HepG2 (cell line): ENCODE measurements around the gene COLEC12. TPM values are rescaled to one million over a fixed set of nuclear protein-coding genes. Genes with fewer than 3 reads are reported as not detected.

Experiments used
- ATAC-seq: fragments of 200-7000 bp; cut with Tn5 transposase; 3 replicates; pipeline ENCODE4 v1.9.1; 2020; ENCODE audit warnings: mild to moderate bottlenecking, moderate library complexity
- BruUV-seq: library from RNA; stranded (reverse); fragments of 400-500 nt; replicated peaks from 2 replicates; lab custom pipeline; 2021; lab: Mats Ljungman, UMichigan
- CTCF ChIA-PET: fragments of 300-600 bp; formaldehyde crosslinking; extraction: SDS; loops from one replicate; lab custom pipeline; 2021; ENCODE audit warnings: low total read pairs, inconsistent platforms, low intra/inter-chr PET ratio; lab: Yijun Ruan, JAX
- POLR2A ChIA-PET: fragments of 350-600 bp; sonication (Branson Sonifier 250); formaldehyde crosslinking; loops from one replicate; lab custom pipeline; 2020; ENCODE audit warnings: antibody characterized with exemption, inconsistent platforms; lab: Yijun Ruan, JAX
- DNase-seq: peaks from one replicate; pipeline ENCODE4 v3.0.0-alpha.2; 2015; ENCODE audit warnings: low spot score
- FAIRE-seq: peaks from 3 replicates; lab custom pipeline; 2011; peaks lifted over from hg19 to GRCh38; lab: Jason Lieb, UNC
- H2AFZ ChIP-seq: one replicate; pipeline ENCODE4 v1.6.1; 2011; ENCODE audit warnings: low read length, inconsistent platforms
- H3K27ac ChIP-seq: fragments of 300-600 bp; 3 replicates; pipeline ENCODE4 v1.8.0; 2011; ENCODE audit warnings: mixed run types, mild to moderate bottlenecking, mixed read lengths, low read length, inconsistent platforms; ENCODE audit not compliant: insufficient read depth; ENCODE audit errors: extremely low read length
- H3K27me3 ChIP-seq, 2 experiments: fragments of 200-600 bp in 1 of 2; 2 replicates in 1 of 2; 3 replicates in 1 of 2; pipeline versions ENCODE4 v1.6.0 to v1.8.0; 2011; ENCODE audit warnings: low read length in 2 of 2, mild to moderate bottlenecking in 2 of 2, moderate library complexity in 2 of 2, inconsistent platforms in 1 of 2; ENCODE audit not compliant: insufficient read depth in 2 of 2, control insufficient read depth in 1 of 2
- H3K36me3 ChIP-seq, 2 experiments: fragments of 200-600 bp in 1 of 2; replicated peaks in 1 of 2; 2 replicates in 1 of 2; 3 replicates in 1 of 2; pipeline versions ENCODE4 v1.5.1 to v1.8.0; 2011; ENCODE audit warnings: low read length in 2 of 2, inconsistent platforms in 1 of 2; ENCODE audit not compliant: insufficient read depth in 2 of 2, control insufficient read depth in 1 of 2
- H3K4me1 ChIP-seq: 2 replicates; pipeline ENCODE4 v1.5.1; 2012; ENCODE audit warnings: low read length, inconsistent platforms; ENCODE audit not compliant: insufficient read depth
- H3K4me2 ChIP-seq: 2 replicates; pipeline ENCODE4 v1.6.0; 2011; ENCODE audit warnings: low read depth, low read length, inconsistent platforms
- H3K4me3 ChIP-seq, 3 experiments: fragments of 200-600 bp in 1 of 3; sonication (generic), shearing (Covaris generic) in 1 of 3; replicated peaks in 1 of 3; 2 replicates each; pipeline ENCODE4 v1.5.1; 2011 to 2016; ENCODE audit warnings: low read length in 3 of 3, inconsistent platforms in 2 of 3, low read depth in 2 of 3, mild to moderate bottlenecking in 2 of 3, control low read depth in 1 of 3, mixed read lengths in 1 of 3; ENCODE audit not compliant: insufficient read depth in 1 of 3
- H3K79me2 ChIP-seq: one replicate; pipeline ENCODE4 v1.6.1; 2011; ENCODE audit warnings: low read length, inconsistent platforms; ENCODE audit not compliant: insufficient read depth
- H3K9ac ChIP-seq: 2 replicates; pipeline ENCODE4 v1.6.0; 2011; ENCODE audit warnings: mild to moderate bottlenecking, low read depth, low read length, inconsistent platforms; ENCODE audit not compliant: insufficient read depth
- H3K9me3 ChIP-seq: 2 replicates; pipeline ENCODE4 v1.5.1; 2012; ENCODE audit warnings: mild to moderate bottlenecking, low read length
- H4K20me1 ChIP-seq: 2 replicates; pipeline ENCODE4 v1.6.0; 2011; ENCODE audit warnings: inconsistent platforms, mild to moderate bottlenecking, low read length, moderate library complexity; ENCODE audit not compliant: insufficient read depth
- CC2D1A ChIP-seq: sonication (generic); formaldehyde crosslinking; IDR thresholded peaks from 2 replicates; pipeline ENCODE4 v1.8.1; 2023; ENCODE audit warnings: mild to moderate bottlenecking, missing genetic modification reagents
- KDM4B ChIP-seq: sonication (generic); formaldehyde crosslinking; IDR thresholded peaks from 2 replicates; pipeline ENCODE4 v1.4.0; 2020; ENCODE audit warnings: missing genetic modification reagents
- KLF11 ChIP-seq: IDR thresholded peaks from 2 replicates; pipeline ENCODE4 v1.6.1; 2016; ENCODE audit warnings: missing compliant biosample characterization
- MAFK ChIP-seq, 2 experiments: IDR thresholded peaks in 1 of 2; conservative IDR thresholded peaks in 1 of 2; 2 replicates each; pipeline ENCODE4 v1.6.1; 2011; ENCODE audit warnings: improper control_type of control experiment in 2 of 2, low read length in 2 of 2
- NCOA2 ChIP-seq: sonication (generic); formaldehyde crosslinking; IDR thresholded peaks from 2 replicates; pipeline ENCODE4 v1.8.0; 2022; ENCODE audit warnings: inconsistent platforms
- NFE2L1 ChIP-seq: sonication (generic); formaldehyde crosslinking; IDR thresholded peaks from 2 replicates; pipeline ENCODE4 v1.4.0; 2020; ENCODE audit warnings: missing genetic modification reagents, mild to moderate bottlenecking, borderline replicate concordance
- POLR2A ChIP-seq, 2 experiments: IDR thresholded peaks; 2 replicates each; pipeline ENCODE4 v1.6.1; 2011; ENCODE audit warnings: low read depth in 2 of 2, low read length in 2 of 2, mild to moderate bottlenecking in 1 of 2, moderate library complexity in 1 of 2; ENCODE audit not compliant: insufficient read depth in 1 of 2
- REPIN1 ChIP-seq: sonication (generic); formaldehyde crosslinking; IDR thresholded peaks from 2 replicates; pipeline ENCODE4 v1.8.0; 2022; ENCODE audit warnings: missing genetic modification reagents, low read depth, mild to moderate bottlenecking, borderline replicate concordance
- TAF15 ChIP-seq: fragments of 200-400 bp; formaldehyde crosslinking; IDR thresholded peaks from one replicate; pipeline ENCODE4 v1.6.1; 2018; ENCODE audit warnings: mild to moderate bottlenecking, low read depth, low read length; ENCODE audit not compliant: poor library complexity, severe bottlenecking
- THAP11 ChIP-seq: IDR thresholded peaks from 2 replicates; pipeline ENCODE4 v1.6.1; 2016; ENCODE audit warnings: missing biosample characterization, missing genetic modification reagents
- ZC3H4 ChIP-seq: sonication (generic); formaldehyde crosslinking; IDR thresholded peaks from 2 replicates; pipeline ENCODE4 v1.4.0; 2020; ENCODE audit warnings: missing genetic modification reagents, borderline replicate concordance
- ZFP1 ChIP-seq: IDR thresholded peaks from 2 replicates; pipeline ENCODE4 v1.6.1; 2016
- ZNF143 ChIP-seq: sonication (generic); formaldehyde crosslinking; IDR thresholded peaks from 2 replicates; pipeline ENCODE4 v1.4.0; 2020; ENCODE audit warnings: missing genetic modification reagents
- ZNF709 ChIP-seq: sonication (generic); formaldehyde crosslinking; IDR thresholded peaks from 2 replicates; pipeline ENCODE4 v1.5.0; 2020; ENCODE audit warnings: mild to moderate bottlenecking, missing genetic modification reagents
- WGBS: methylation state at CpG from one replicate; pipeline ENCODE4 v1.1.6; 2017; ENCODE audit warnings: low lambda C conversion rate; 5-methylcytosine and 5-hydroxymethylcytosine counted together
- in situ Hi-C: cut with HindIII; loops from 2 replicates; pipeline ENCODE4 v1.10.0; 2017; ENCODE audit warnings: low pct_unique_long_range_greater_than_20kb; ENCODE audit not compliant: extremely low pct_ligation_motif_present
- intact Hi-C: fragments of 100-400 bp; cut with micrococcal nuclease; formaldehyde crosslinking; loops from one replicate; pipeline ENCODE4 v1.10.0; 2022; ENCODE audit not compliant: unreplicated experiment
- polyA plus RNA-seq, 8 experiments: library from polyadenylated mRNA; depleted of rRNA in 3 of 8; stranded (reverse) in 7 of 8; unstranded in 1 of 8; fragments of >200 nt; fragmentation: Illumina TruSeq in 4 of 8; extraction: Trizol in 4 of 8; gene quantifications; 2 replicates each; pipeline versions ENCODE4 v1.2.1 to v1.2.3, GENCODE V29; 2011 to 2016; ENCODE audit warnings: low read depth in 4 of 8, missing spikeins in 1 of 8, mixed read lengths in 1 of 8; ENCODE audit not compliant: insufficient read depth in 1 of 8
- total RNA-seq, 5 experiments: library from RNA; depleted of rRNA; stranded (reverse); fragments of >200 nt; fragmentation: Illumina TruSeq; extraction: Trizol; gene quantifications; 2 replicates each; pipeline ENCODE4 v1.2.3, GENCODE V29; 2016; ENCODE audit warnings: low read depth in 1 of 5
- TF ChIP-seq, protein P1 (sequence below): sonication (generic); formaldehyde crosslinking; IDR thresholded peaks from 2 replicates; pipeline ENCODE4 v1.4.0; 2020; ENCODE audit warnings: missing genetic modification reagents
- TF ChIP-seq, protein P2 (sequence below): sonication (generic); formaldehyde crosslinking; conservative IDR thresholded peaks from 2 replicates; pipeline ENCODE4 v1.4.0; 2020; ENCODE audit warnings: mild to moderate bottlenecking, missing genetic modification reagents, moderate library complexity
- TF ChIP-seq, protein P3 (sequence below): IDR thresholded peaks from 2 replicates; pipeline ENCODE4 v1.6.1; 2016; ENCODE audit warnings: missing biosample characterization, missing genetic modification reagents, low read depth

COLEC12 gene
- total and polyA plus RNA-seq, 2 of the 13 experiments (the other 11 are each of a cell fraction or from before 2014, with no cell fraction given), result 0.02 to 0.11 TPM

DNA sequence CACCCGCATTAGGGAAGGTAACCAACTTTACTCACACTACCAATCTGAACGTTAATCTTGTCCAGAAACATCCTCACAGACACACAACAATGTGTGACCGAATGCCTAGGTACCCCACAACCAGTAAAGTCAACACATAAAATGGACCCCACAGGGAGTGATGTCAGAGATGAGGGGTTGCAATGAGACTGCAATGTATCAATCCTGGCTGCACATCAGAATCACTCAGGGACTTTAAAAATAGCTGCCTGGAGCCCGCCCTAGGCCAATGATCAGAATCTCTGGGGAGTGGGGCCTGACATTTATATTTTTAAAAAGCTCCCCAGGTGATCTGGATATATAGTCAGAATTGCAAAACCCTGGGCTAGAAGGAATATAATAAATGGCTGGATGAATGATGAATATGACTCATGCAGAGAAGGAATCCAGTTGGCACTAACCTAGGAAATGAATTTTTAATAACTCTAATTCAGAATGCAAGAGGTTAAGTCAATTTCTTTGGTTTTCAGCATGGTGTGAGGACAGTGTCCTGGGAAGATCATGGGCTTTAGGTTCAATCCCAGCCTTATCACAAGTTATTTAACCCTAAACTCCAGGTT lies 92.8 kb downstream of the COLEC12 start:
- H3K4me2 ChIP-seq, result no peak overlapping the region
- no peak overlapping the region for H3K27ac ChIP-seq
- intact Hi-C loops, result no loop called here
- H3K36me3 ChIP-seq, result no peaks in the 10 kb centered on the region
- no peaks in the 10 kb centered on the region; a peak in 1 of 5 replicates for H3K27me3 ChIP-seq
- in situ Hi-C loops, result no loop called here
- H3K79me2 ChIP-seq, result no peaks in the 10 kb centered on the region
- 59% methylated on average over 4 of the region's 4 CpGs for WGBS
- TF ChIP-seq ZFP1 (CRISPR knock-in tag), result no peak
- TF ChIP-seq, protein P1, sequence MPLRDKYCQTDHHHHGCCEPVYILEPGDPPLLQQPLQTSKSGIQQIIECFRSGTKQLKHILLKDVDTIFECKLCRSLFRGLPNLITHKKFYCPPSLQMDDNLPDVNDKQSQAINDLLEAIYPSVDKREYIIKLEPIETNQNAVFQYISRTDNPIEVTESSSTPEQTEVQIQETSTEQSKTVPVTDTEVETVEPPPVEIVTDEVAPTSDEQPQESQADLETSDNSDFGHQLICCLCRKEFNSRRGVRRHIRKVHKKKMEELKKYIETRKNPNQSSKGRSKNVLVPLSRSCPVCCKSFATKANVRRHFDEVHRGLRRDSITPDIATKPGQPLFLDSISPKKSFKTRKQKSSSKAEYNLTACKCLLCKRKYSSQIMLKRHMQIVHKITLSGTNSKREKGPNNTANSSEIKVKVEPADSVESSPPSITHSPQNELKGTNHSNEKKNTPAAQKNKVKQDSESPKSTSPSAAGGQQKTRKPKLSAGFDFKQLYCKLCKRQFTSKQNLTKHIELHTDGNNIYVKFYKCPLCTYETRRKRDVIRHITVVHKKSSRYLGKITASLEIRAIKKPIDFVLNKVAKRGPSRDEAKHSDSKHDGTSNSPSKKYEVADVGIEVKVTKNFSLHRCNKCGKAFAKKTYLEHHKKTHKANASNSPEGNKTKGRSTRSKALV (CRISPR knock-in tag), result no peak
- TF ChIP-seq, protein P2, sequence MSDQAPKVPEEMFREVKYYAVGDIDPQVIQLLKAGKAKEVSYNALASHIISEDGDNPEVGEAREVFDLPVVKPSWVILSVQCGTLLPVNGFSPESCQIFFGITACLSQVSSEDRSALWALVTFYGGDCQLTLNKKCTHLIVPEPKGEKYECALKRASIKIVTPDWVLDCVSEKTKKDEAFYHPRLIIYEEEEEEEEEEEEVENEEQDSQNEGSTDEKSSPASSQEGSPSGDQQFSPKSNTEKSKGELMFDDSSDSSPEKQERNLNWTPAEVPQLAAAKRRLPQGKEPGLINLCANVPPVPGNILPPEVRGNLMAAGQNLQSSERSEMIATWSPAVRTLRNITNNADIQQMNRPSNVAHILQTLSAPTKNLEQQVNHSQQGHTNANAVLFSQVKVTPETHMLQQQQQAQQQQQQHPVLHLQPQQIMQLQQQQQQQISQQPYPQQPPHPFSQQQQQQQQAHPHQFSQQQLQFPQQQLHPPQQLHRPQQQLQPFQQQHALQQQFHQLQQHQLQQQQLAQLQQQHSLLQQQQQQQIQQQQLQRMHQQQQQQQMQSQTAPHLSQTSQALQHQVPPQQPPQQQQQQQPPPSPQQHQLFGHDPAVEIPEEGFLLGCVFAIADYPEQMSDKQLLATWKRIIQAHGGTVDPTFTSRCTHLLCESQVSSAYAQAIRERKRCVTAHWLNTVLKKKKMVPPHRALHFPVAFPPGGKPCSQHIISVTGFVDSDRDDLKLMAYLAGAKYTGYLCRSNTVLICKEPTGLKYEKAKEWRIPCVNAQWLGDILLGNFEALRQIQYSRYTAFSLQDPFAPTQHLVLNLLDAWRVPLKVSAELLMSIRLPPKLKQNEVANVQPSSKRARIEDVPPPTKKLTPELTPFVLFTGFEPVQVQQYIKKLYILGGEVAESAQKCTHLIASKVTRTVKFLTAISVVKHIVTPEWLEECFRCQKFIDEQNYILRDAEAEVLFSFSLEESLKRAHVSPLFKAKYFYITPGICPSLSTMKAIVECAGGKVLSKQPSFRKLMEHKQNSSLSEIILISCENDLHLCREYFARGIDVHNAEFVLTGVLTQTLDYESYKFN (CRISPR knock-in tag), result no peak
- TF ChIP-seq ZNF709 (CRISPR knock-in tag), result no peak
- no peak for TF ChIP-seq REPIN1 (CRISPR knock-in tag)
- no peak for TF ChIP-seq KLF11 (CRISPR knock-in tag)
- no peak for TF ChIP-seq CC2D1A
- no peak for TF ChIP-seq TAF15
- no peak for TF ChIP-seq KDM4B
- no peak for TF ChIP-seq NCOA2 (CRISPR knock-in tag)
- TF ChIP-seq ZNF143 (CRISPR knock-in tag), result no peak
- TF ChIP-seq POLR2A (IDR thresholded peaks at IDR 0.05; ENCODE audit: insufficient read depth in 1 of 2, low read depth in 2 of 2, low read length in 2 of 2), result no peak
- no peak for TF ChIP-seq MAFK (conservative IDR thresholded peaks at IDR 0.05 in 1 of 2, IDR thresholded peaks at IDR 0.05 in 1 of 2; ENCODE audit: low read length in 2 of 2)
- no peak for TF ChIP-seq NFE2L1 (CRISPR knock-in tag)
- TF ChIP-seq, protein P3, sequence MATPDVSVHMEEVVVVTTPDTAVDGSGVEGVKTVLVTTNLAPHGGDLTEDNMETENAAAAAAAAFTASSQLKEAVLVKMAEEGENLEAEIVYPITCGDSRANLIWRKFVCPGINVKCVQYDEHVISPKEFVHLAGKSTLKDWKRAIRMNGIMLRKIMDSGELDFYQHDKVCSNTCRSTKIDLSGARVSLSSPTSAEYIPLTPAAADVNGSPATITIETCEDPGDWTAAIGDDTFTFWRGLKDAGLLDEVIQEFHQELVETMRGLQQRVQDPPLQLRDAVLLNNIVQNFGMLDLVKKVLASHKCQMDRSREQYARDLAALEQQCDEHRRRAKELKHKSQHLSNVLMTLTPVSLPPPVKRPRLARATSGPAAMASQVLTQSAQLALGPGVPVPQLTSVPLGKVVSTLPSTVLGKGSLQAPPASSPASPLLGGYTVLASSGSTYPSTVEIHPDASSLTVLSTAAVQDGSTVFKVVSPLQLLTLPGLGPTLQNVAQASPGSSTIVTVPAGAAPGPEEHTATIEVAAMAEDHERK, result no peak
- no peak for TF ChIP-seq ZC3H4 (CRISPR knock-in tag)
- TF ChIP-seq THAP11 (CRISPR knock-in tag), result no peak
- peaks cover 10% of the 10 kb centered on the region; the same call in 1 of the 2 replicates for H3K9me3 ChIP-seq
- POLR2A ChIA-PET, result no interaction called here
- H2AFZ ChIP-seq, result no peak overlapping the region
- no peak overlapping the region for H3K9ac ChIP-seq
- CTCF ChIA-PET, result no interaction called here
- no peak for DNase-seq
- H4K20me1 ChIP-seq, result no peaks in the 10 kb centered on the region
- BruUV-seq, result no TSS peak
- FAIRE-seq, result no peak
- H3K4me1 ChIP-seq, result peaks cover 10% of the 10 kb centered on the region; the same call in 1 of the 2 replicates
- no peak overlapping the region for H3K4me3 ChIP-seq
- no peak for ATAC-seq
